SU-DHL-6 (cell line): ENCODE measurements around the gene SHISA7.

Experiments used
- H2AFZ ChIP-seq: fragments of 200-600 bp; sonication (generic); 2 replicates; pipeline ENCODE4 v1.6.1; 2014; ENCODE audit warnings: low read depth, mild to moderate bottlenecking, moderate library complexity, mixed read lengths, antibody characterized with exemption, low read length; ENCODE audit not compliant: severe bottlenecking
- H3F3A ChIP-seq: fragments of 200-600 bp; shearing (Covaris generic); 2 replicates; pipeline ENCODE4 v1.6.0; 2016; ENCODE audit warnings: antibody characterized with exemption, mild to moderate bottlenecking; ENCODE audit not compliant: insufficient read depth
- H3K27ac ChIP-seq: fragments of 200-600 bp; sonication (generic); 2 replicates; pipeline ENCODE4 v1.5.1; 2016; ENCODE audit warnings: low read depth, mild to moderate bottlenecking, low read length, moderate library complexity, mixed read lengths
- H3K27me3 ChIP-seq: fragments of 200-600 bp; sonication (generic), shearing (Covaris generic); 2 replicates; pipeline ENCODE4 v1.6.0; 2014; ENCODE audit warnings: mild to moderate bottlenecking, low read length
- H3K36me3 ChIP-seq: fragments of 200-600 bp; sonication (generic); 2 replicates; pipeline ENCODE4 v1.6.1; 2014; ENCODE audit warnings: mild to moderate bottlenecking, low read length, mixed read lengths
- H3K4me2 ChIP-seq: fragments of 300-600, 200-600 bp; shearing (Covaris generic), sonication (generic); 2 replicates; pipeline ENCODE4 v1.6.0; 2014; ENCODE audit warnings: low read length, low read depth, mild to moderate bottlenecking; ENCODE audit not compliant: poor library complexity, severe bottlenecking
- H3K4me3 ChIP-seq: fragments of 200-600 bp; sonication (generic); 2 replicates; pipeline ENCODE4 v1.5.1; 2014; ENCODE audit warnings: antibody characterized with exemption, low read length, mild to moderate bottlenecking, mixed read lengths; ENCODE audit not compliant: insufficient read depth, poor library complexity, severe bottlenecking
- H3K79me2 ChIP-seq: fragments of 200-600 bp; sonication (generic); 2 replicates; pipeline ENCODE4 v1.6.1; 2014; ENCODE audit warnings: mild to moderate bottlenecking, low read length, moderate library complexity; ENCODE audit not compliant: insufficient read depth
- H3K9ac ChIP-seq: fragments of 200-600 bp; sonication (generic); 2 replicates; pipeline ENCODE4 v1.7.0; 2014; ENCODE audit warnings: mild to moderate bottlenecking, low read length
- H3K9me2 ChIP-seq: fragments of 200-600 bp; sonication (generic); replicated peaks from 2 replicates; pipeline ENCODE4 v1.6.1; 2014; ENCODE audit warnings: low read length; ENCODE audit not compliant: insufficient read depth
- H3K9me3 ChIP-seq: fragments of 200-600 bp; sonication (generic); 2 replicates; pipeline ENCODE4 v1.6.1; 2014; ENCODE audit warnings: low read length, mixed read lengths; ENCODE audit not compliant: insufficient read depth
- H4K20me1 ChIP-seq: fragments of 200-600 bp; sonication (generic); 2 replicates; pipeline ENCODE4 v1.6.1; 2014; ENCODE audit warnings: low read depth, mild to moderate bottlenecking, antibody characterized with exemption, low read length, moderate library complexity, mixed read lengths
- EZH2phosphoT487 ChIP-seq: fragments of 200-600 bp; sonication (generic), shearing (Covaris generic); conservative IDR thresholded peaks from 2 replicates; pipeline ENCODE4 v1.6.1; 2018; ENCODE audit warnings: mild to moderate bottlenecking, antibody characterized with exemption, low read length, moderate library complexity, mixed read lengths
- TF ChIP-seq, protein P1 (sequence below): fragments of 200-600 bp; sonication (generic); IDR thresholded peaks from one replicate; pipeline ENCODE4 v1.5.1; 2017; ENCODE audit warnings: antibody characterized with exemption, mild to moderate bottlenecking, low read length, moderate library complexity; ENCODE audit not compliant: insufficient read depth, poor library complexity, severe bottlenecking

SHISA7 gene

DNA sequence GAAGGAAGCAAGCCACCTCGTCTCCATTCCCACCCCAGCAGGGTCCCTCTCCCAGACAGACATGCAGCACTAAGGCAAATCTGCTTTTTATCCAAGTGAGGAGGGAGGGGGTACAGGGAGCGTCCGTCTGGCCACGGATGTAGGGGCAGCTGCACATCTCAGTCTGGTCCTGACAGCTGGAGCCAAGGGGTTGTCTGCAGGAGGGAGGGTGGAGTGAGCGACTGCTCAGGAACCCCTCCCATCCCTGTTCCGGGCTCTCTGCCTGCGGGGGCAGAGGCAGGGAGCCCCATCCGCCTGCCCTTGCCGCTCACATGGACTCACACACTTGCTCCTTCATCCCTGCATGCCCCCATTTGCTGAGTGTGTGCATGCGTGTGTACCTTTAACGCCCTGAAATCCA lies 63.9 kb downstream of the SHISA7 start:
- Histone ChIP-seq H3K4me3 (no peak overlapping the region), H3K79me2 (no peaks in the 10 kb centered on the region), H3K4me2 (no peak overlapping the region), H3K9me2 (no peaks in the 10 kb centered on the region), H2AFZ (no peak overlapping the region), H3K27ac (no peak overlapping the region), H4K20me1 (no peaks in the 10 kb centered on the region), H3F3A (0 out of 2 replicates have a peak, but pooled peaks cover 3% of the 10 kb centered on the region), H3K9ac (no peak overlapping the region), H3K27me3 (no peaks in the 10 kb centered on the region), H3K36me3 (no peaks in the 10 kb centered on the region), H3K9me3 (no peaks in the 10 kb centered on the region)
- TF ChIP-seq, protein P1, sequence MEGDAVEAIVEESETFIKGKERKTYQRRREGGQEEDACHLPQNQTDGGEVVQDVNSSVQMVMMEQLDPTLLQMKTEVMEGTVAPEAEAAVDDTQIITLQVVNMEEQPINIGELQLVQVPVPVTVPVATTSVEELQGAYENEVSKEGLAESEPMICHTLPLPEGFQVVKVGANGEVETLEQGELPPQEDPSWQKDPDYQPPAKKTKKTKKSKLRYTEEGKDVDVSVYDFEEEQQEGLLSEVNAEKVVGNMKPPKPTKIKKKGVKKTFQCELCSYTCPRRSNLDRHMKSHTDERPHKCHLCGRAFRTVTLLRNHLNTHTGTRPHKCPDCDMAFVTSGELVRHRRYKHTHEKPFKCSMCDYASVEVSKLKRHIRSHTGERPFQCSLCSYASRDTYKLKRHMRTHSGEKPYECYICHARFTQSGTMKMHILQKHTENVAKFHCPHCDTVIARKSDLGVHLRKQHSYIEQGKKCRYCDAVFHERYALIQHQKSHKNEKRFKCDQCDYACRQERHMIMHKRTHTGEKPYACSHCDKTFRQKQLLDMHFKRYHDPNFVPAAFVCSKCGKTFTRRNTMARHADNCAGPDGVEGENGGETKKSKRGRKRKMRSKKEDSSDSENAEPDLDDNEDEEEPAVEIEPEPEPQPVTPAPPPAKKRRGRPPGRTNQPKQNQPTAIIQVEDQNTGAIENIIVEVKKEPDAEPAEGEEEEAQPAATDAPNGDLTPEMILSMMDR: no peak
- TF ChIP-seq EZH2phosphoT487: no peak
